Measurements from ENCODE around the gene KRT85.

GRCh38 chr12:52411815-52412214 lies 44.5 kb upstream of the KRT85 start:
- TF ChIP-seq CTCF (IDR thresholded peaks at IDR 0.05; ENCODE audit: borderline replicate concordance, extremely low read depth, low read length, poor library complexity, severe bottlenecking), result no peak
- no peak for TF ChIP-seq EZH2 (IDR thresholded peaks at IDR 0.05; ENCODE audit: borderline replicate concordance, low read depth, low read length, severe bottlenecking)
